Endodermal cell (in vitro differentiated cells): ENCODE data around the gene PLCB1. TPM values are rescaled to one million over a fixed set of nuclear protein-coding genes. Genes with fewer than 3 reads are reported as not detected.
"Not testable (repeated sequence)": the region's sequence is repeated elsewhere in the genome, so short reads cannot be mapped to it uniquely, and the experiment has no call there.

Experiments used
- DNase-seq: peaks from one replicate; pipeline ENCODE4 v3.0.0-alpha.2; 2017
- H3K27ac ChIP-seq: 2 replicates; pipeline ENCODE4 v1.5.1; 2013; ENCODE audit warnings: mild to moderate bottlenecking, low read depth, low read length, moderate library complexity
- H3K27me3 ChIP-seq: 2 replicates; pipeline ENCODE4 v1.6.1; 2013; ENCODE audit warnings: mild to moderate bottlenecking, low read length, moderate library complexity; ENCODE audit not compliant: insufficient read depth, control insufficient read depth, poor library complexity, severe bottlenecking
- H3K36me3 ChIP-seq: 2 replicates; pipeline ENCODE4 v1.7.0; 2013; ENCODE audit warnings: mild to moderate bottlenecking, low read length, moderate library complexity; ENCODE audit not compliant: control insufficient read depth, insufficient read depth
- H3K4me1 ChIP-seq: one replicate; pipeline ENCODE4 v1.7.0; 2013; ENCODE audit warnings: low read length; ENCODE audit not compliant: control insufficient read depth, insufficient read depth
- H3K4me3 ChIP-seq: 2 replicates; pipeline ENCODE4 v1.5.1; 2013; ENCODE audit warnings: mild to moderate bottlenecking, low read length, moderate library complexity
- H3K9ac ChIP-seq: 2 replicates; pipeline ENCODE4 v1.6.1; 2013; ENCODE audit warnings: mild to moderate bottlenecking, low read length, moderate library complexity; ENCODE audit not compliant: poor library complexity, severe bottlenecking; ENCODE audit errors: extremely low read depth
- H3K9me3 ChIP-seq: 2 replicates; pipeline ENCODE4 v1.6.1; 2013; ENCODE audit warnings: mild to moderate bottlenecking, low read length, moderate library complexity; ENCODE audit not compliant: control insufficient read depth
- H3K27ac Mint-ChIP-seq: 2 replicates; pipeline ENCODE4 v1.8.0; 2020; ENCODE audit warnings: mixed read lengths
- H3K27me3 Mint-ChIP-seq: 2 replicates; pipeline ENCODE4 v1.8.0; 2021; ENCODE audit warnings: mild to moderate bottlenecking, mixed read lengths; ENCODE audit not compliant: insufficient read depth
- H3K36me3 Mint-ChIP-seq: 2 replicates; pipeline ENCODE4 v1.8.0; 2020; ENCODE audit warnings: low read depth, mixed read lengths
- H3K4me1 Mint-ChIP-seq: 2 replicates; pipeline ENCODE4 v1.8.0; 2020; ENCODE audit warnings: mixed read lengths
- H3K4me3 Mint-ChIP-seq: 2 replicates; pipeline ENCODE4 v1.8.0; 2020; ENCODE audit warnings: mild to moderate bottlenecking, moderate library complexity, mixed read lengths
- H3K9me3 Mint-ChIP-seq: 2 replicates; pipeline ENCODE4 v1.8.0; 2020; ENCODE audit warnings: mild to moderate bottlenecking, mixed read lengths
- CTCF ChIP-seq: fragments of 200-600 bp; sonication (generic); conservative IDR thresholded peaks from 2 replicates; pipeline ENCODE4 v1.5.0; 2021; ENCODE audit warnings: antibody characterized with exemption, mild to moderate bottlenecking
- WGBS, 2 experiments: methylation state at CpG; one replicate each; pipeline versions ENCODE4 v1.1.5 to v1.1.7; 2013; ENCODE audit warnings: missing lambda C conversion rate in 2 of 2, mixed read lengths in 1 of 2; ENCODE audit not compliant: insufficient coverage in 1 of 2, insufficient read length in 1 of 2; 5-methylcytosine and 5-hydroxymethylcytosine counted together
- total RNA-seq, 2 donors: library from RNA; stranded (reverse); fragmentation: NEBNext Ultra II Directional in 1 of 2; extraction: Animal tissue kit (Norgen Biotek cat#: 25700) in 1 of 2; gene quantifications; 2 replicates in 1 of 2; 3 replicates in 1 of 2; pipeline ENCODE4 v1.2.1, GENCODE V29; 2021

PLCB1 gene
- total RNA-seq, 2 donors from 2014 or later, result 15.3 to 16.5 TPM

GRCh38 chr20:8844179-8844578 lies 712.1 kb downstream of the PLCB1 start:
- Mint-ChIP-seq H3K9me3 (peaks cover 4% of the 10 kb centered on the region), H3K27me3 (no peaks in the 10 kb centered on the region), H3K27ac (no peak overlapping the region), H3K4me1 (no peaks in the 10 kb centered on the region), H3K4me3 (no peak overlapping the region), H3K36me3 (peaks cover 3% of the 10 kb centered on the region)
- Histone ChIP-seq H3K27me3 (no peaks in the 10 kb centered on the region), H3K27ac (no peak overlapping the region), H3K9ac (no peak overlapping the region), H3K9me3 (peaks cover 9% of the 10 kb centered on the region), H3K36me3 (no peaks in the 10 kb centered on the region), H3K4me3 (no peak overlapping the region), H3K4me1 (no peaks in the 10 kb centered on the region)
- 89 to 93% methylated on average over 4 to 5 of the region's 5 CpGs for WGBS, 2 experiments
- no peak for DNase-seq
- no peak for TF ChIP-seq CTCF

GRCh38 chr20:8849990-8850389 lies 717.9 kb downstream of the PLCB1 start:
- Histone ChIP-seq H3K9ac (no peak overlapping the region), H3K4me1 (no peaks in the 10 kb centered on the region), H3K4me3 (no peak overlapping the region), H3K9me3 (no peaks in the 10 kb centered on the region), H3K36me3 (no peaks in the 10 kb centered on the region), H3K27me3 (no peaks in the 10 kb centered on the region), H3K27ac (no peak overlapping the region)
- Mint-ChIP-seq H3K27ac (no peak overlapping the region), H3K36me3 (no peaks in the 10 kb centered on the region), H3K27me3 (no peaks in the 10 kb centered on the region), H3K4me3 (no peak overlapping the region), H3K4me1 (no peaks in the 10 kb centered on the region), H3K9me3 (no peaks in the 10 kb centered on the region)
- no peak for DNase-seq
- 82 to 96% methylated on average over 6 to 7 of the region's 7 CpGs for WGBS, 2 experiments
- no peak for TF ChIP-seq CTCF

GRCh38 chr20:8851446-8851845 lies 719.4 kb downstream of the PLCB1 start:
- no peaks in the 10 kb centered on the region for H3K9me3 ChIP-seq
- H3K4me3 ChIP-seq, result no peak overlapping the region
- WGBS, 2 experiments, result 87% methylated on average over 1 of the region's 1 CpG; no CpG with 5 or more reads in 1 of the 2 experiments
- Mint-ChIP-seq H3K4me3 (no peak overlapping the region), H3K4me1 (no peaks in the 10 kb centered on the region), H3K9me3 (no peaks in the 10 kb centered on the region), H3K36me3 (no peaks in the 10 kb centered on the region), H3K27me3 (no peaks in the 10 kb centered on the region), H3K27ac (no peak overlapping the region)
- no peak for DNase-seq
- H3K4me1 ChIP-seq, result no peaks in the 10 kb centered on the region
- no peak for TF ChIP-seq CTCF
- no peak overlapping the region for H3K27ac ChIP-seq
- H3K9ac ChIP-seq, result no peak overlapping the region
- H3K36me3 ChIP-seq, result no peaks in the 10 kb centered on the region
- no peaks in the 10 kb centered on the region for H3K27me3 ChIP-seq

GRCh38 chr20:8851919-8852318 lies 719.9 kb downstream of the PLCB1 start:
- H3K9me3 Mint-ChIP-seq, DNase-seq, H3K36me3 Mint-ChIP-seq, H3K9ac ChIP-seq, H3K27me3 ChIP-seq, H3K9me3 ChIP-seq, H3K4me1 ChIP-seq, H3K36me3 ChIP-seq, H3K4me3 Mint-ChIP-seq, H3K27me3 Mint-ChIP-seq, H3K27ac Mint-ChIP-seq, H3K4me1 Mint-ChIP-seq, H3K27ac ChIP-seq, H3K4me3 ChIP-seq: not testable (repeated sequence)
- WGBS, 2 experiments, result 80 to 100% methylated on average over 1 of the region's 2 CpGs

- not testable (repeated sequence) for DNase-seq, H3K27me3 Mint-ChIP-seq, H3K36me3 Mint-ChIP-seq, H3K27ac Mint-ChIP-seq, H3K9ac ChIP-seq, H3K27me3 ChIP-seq, H3K4me3 ChIP-seq, H3K9me3 Mint-ChIP-seq, H3K36me3 ChIP-seq, H3K4me1 Mint-ChIP-seq, H3K9me3 ChIP-seq, H3K4me3 Mint-ChIP-seq, H3K4me1 ChIP-seq, H3K27ac ChIP-seq
- WGBS, 2 experiments, result 78% methylated on average over 2 of the region's 3 CpGs; no CpG with 5 or more reads in 1 of the 2 experiments
Measured at GRCh38 chr20:8853211-8853610, 721.1 kb downstream of the PLCB1 start.
